Esophagus squamous epithelium (tissue), 5 donors: ENCODE measurements around the gene EQTN. TPM values are rescaled to one million over a fixed set of nuclear protein-coding genes. Genes with fewer than 3 reads are reported as not detected.
A peak's percentile ranks its signal among the peaks of the same experiment; 100 is the strongest.

Experiments used
- DNase-seq: peaks from one replicate; lab custom pipeline; 2025; lab: John Stamatoyannopoulos, UW
- H3K27ac ChIP-seq, 4 donors: fragments of 200-600 bp; sonication (generic); one replicate each; pipeline ENCODE4 v1.5.1; 2016 to 2019; ENCODE audit warnings: mild to moderate bottlenecking in 1 of 4
- H3K27me3 ChIP-seq, 4 donors: fragments of 200-600 bp; sonication (generic); 1 replicate in 3 of 4; 2 replicates in 1 of 4; pipeline versions ENCODE4 v1.5.1 to v1.6.0; 2017 to 2021; ENCODE audit warnings: antibody characterized with exemption in 1 of 4
- H3K36me3 ChIP-seq, 3 donors: fragments of 200-600 bp; sonication (generic); one replicate each; pipeline ENCODE4 v1.5.1; 2016 to 2019
- H3K4me1 ChIP-seq, 3 donors: fragments of 200-600 bp; sonication (generic); one replicate each; pipeline ENCODE4 v1.5.1; 2017 to 2019
- H3K4me3 ChIP-seq, 4 donors: fragments of 200-600 bp; sonication (generic); 1 replicate in 3 of 4; 2 replicates in 1 of 4; pipeline ENCODE4 v1.5.1; 2016 to 2019; ENCODE audit warnings: mild to moderate bottlenecking in 2 of 4, moderate library complexity in 1 of 4
- H3K9me3 ChIP-seq, 3 donors: fragments of 200-600 bp; sonication (generic); one replicate each; pipeline ENCODE4 v1.5.1; 2016 to 2019
- CTCF ChIP-seq, 6 experiments: fragments of 450-650 bp in 4 of 6; fragments of 200-600 bp in 2 of 6; sonication (generic) in 2 of 6; IDR thresholded peaks; one replicate each; pipeline ENCODE4 v1.5.1; 2016 to 2019; ENCODE audit warnings: antibody characterized with exemption in 6 of 6, mild to moderate bottlenecking in 4 of 6, moderate library complexity in 4 of 6
- POLR2A ChIP-seq, 4 donors: fragments of 450-650 bp; IDR thresholded peaks; one replicate each; pipeline ENCODE4 v1.6.1; 2017; ENCODE audit warnings: antibody characterized with exemption in 4 of 4, mild to moderate bottlenecking in 4 of 4, moderate library complexity in 3 of 4
- WGBS, 2 donors: methylation state at CpG; one replicate each; pipeline ENCODE4 v1.1.5; 2018; 5-methylcytosine and 5-hydroxymethylcytosine counted together
- intact Hi-C: fragments of 100-400 bp; cut with DNase I; formaldehyde crosslinking; loops from one replicate; pipeline ENCODE4 v1.15.0; 2022
- total RNA-seq, 4 donors: library from RNA; depleted of rRNA; stranded (reverse); fragments of >200 nt; gene quantifications; one replicate each; pipeline ENCODE4 v1.1.0, GENCODE V29; 2016
- donor health status: DM: yes; HTN: yes; CAD: no.

Gene EQTN
- total RNA-seq, 4 donors from 2014 or later, result not detected

- intact Hi-C loops, result no loop called here
- TF ChIP-seq CTCF (IDR thresholded peaks at IDR 0.05) (no peak), POLR2A (IDR thresholded peaks at IDR 0.05) (no peak)
- no peak for DNase-seq
- Histone ChIP-seq H3K27ac (no peak overlapping the region), H3K4me1 (peaks cover 0 to 8% (median 0%) of the 10 kb centered on the region in 3 donors), H3K9me3 (no peaks in the 10 kb centered on the region), H3K36me3 (no peaks in the 10 kb centered on the region), H3K4me3 (peak overlapping the region in 1 of 4 donors; percentile 18), H3K27me3 (no peaks in the 10 kb centered on the region)
- 34 to 41% methylated on average over 5 of the region's 5 CpGs for WGBS, 2 donors
Observed at GRCh38 chr9:27280860-27281259, 16.1 kb downstream of the EQTN start.

- H3K27ac ChIP-seq, result no peak overlapping the region
- H3K4me3 ChIP-seq, result no peak overlapping the region
- no peaks in the 10 kb centered on the region for H3K27me3 ChIP-seq
- H3K4me1 ChIP-seq, result peaks cover 0 to 8% (median 0%) of the 10 kb centered on the region in 3 donors
- intact Hi-C loops, result no loop called here
- no peak for TF ChIP-seq CTCF (IDR thresholded peaks at IDR 0.05)
- no peak for TF ChIP-seq POLR2A (IDR thresholded peaks at IDR 0.05)
- no peaks in the 10 kb centered on the region for H3K36me3 ChIP-seq
- DNase-seq, result no peak
- no peaks in the 10 kb centered on the region for H3K9me3 ChIP-seq
- WGBS, 2 donors, result 87 to 100% methylated on average over 1 to 11 of the region's 16 CpGs
Observed at GRCh38 chr9:27280249-27280648, 16.7 kb downstream of the EQTN start.

- Histone ChIP-seq H3K4me1 (peaks cover 0 to 8% (median 0%) of the 10 kb centered on the region in 3 donors), H3K36me3 (no peaks in the 10 kb centered on the region), H3K9me3 (no peaks in the 10 kb centered on the region), H3K27me3 (no peaks in the 10 kb centered on the region), H3K27ac (no peak overlapping the region), H3K4me3 (no peak overlapping the region)
- 69 to 84% methylated on average over 3 of the region's 3 CpGs for WGBS, 2 donors
- no peak for DNase-seq
- TF ChIP-seq CTCF (IDR thresholded peaks at IDR 0.05) (no peak), POLR2A (IDR thresholded peaks at IDR 0.05) (no peak)
- intact Hi-C loops, result loop anchor here (5.0 kb wide), 1 partner anchor 247 kb away; no protein-coding TSS in a partner anchor
Observed at GRCh38 chr9:27279611-27280010, 17.3 kb downstream of the EQTN start.

GRCh38 chr9:27278374-27278773 lies 18.6 kb downstream of the EQTN start:
- no peak for DNase-seq
- peaks cover 0 to 8% (median 0%) of the 10 kb centered on the region in 3 donors for H3K4me1 ChIP-seq
- intact Hi-C loops, result loop anchor here (5.0 kb wide), 1 partner anchor 246 kb away; no protein-coding TSS in a partner anchor
- no peak overlapping the region for H3K27ac ChIP-seq
- no peaks in the 10 kb centered on the region for H3K36me3 ChIP-seq
- no peaks in the 10 kb centered on the region for H3K9me3 ChIP-seq
- no peaks in the 10 kb centered on the region for H3K27me3 ChIP-seq
- WGBS, 2 donors, result 80 to 83% methylated on average over 1 of the region's 1 CpG
- no peak overlapping the region for H3K4me3 ChIP-seq
- TF ChIP-seq POLR2A (IDR thresholded peaks at IDR 0.05) (no peak), CTCF (IDR thresholded peaks at IDR 0.05) (no peak)

- no peaks in the 10 kb centered on the region for H3K27me3 ChIP-seq
- no peaks in the 10 kb centered on the region for H3K36me3 ChIP-seq
- H3K27ac ChIP-seq, result no peak overlapping the region
- peak in 5 of 6 experiments; percentile 62 to 79 (median 74) for TF ChIP-seq CTCF (IDR thresholded peaks at IDR 0.05)
- TF ChIP-seq POLR2A (IDR thresholded peaks at IDR 0.05), result no peak
- WGBS, 2 donors, result 36 to 47% methylated on average over 12 of the region's 12 CpGs
- H3K4me3 ChIP-seq, result no peak overlapping the region
- intact Hi-C loops, result loop anchor here (5.0 kb wide), 1 partner anchor 244 kb away; no protein-coding TSS in a partner anchor
- DNase-seq, result no peak
- H3K4me1 ChIP-seq, result peaks cover 0 to 8% (median 0%) of the 10 kb centered on the region in 3 donors
- H3K9me3 ChIP-seq, result no peaks in the 10 kb centered on the region
Observed at GRCh38 chr9:27276193-27277030, 20.5 kb downstream of the EQTN start.
